ENCODE data around the gene ZFPL1.

ZFPL1 gene

GRCh38 chr11:65083834-65084597 is at the start of gene ZFPL1, which contains the start of gene CDCA5:
Gene ZFPL1 (plus strand): TSS chr11:65084222. CDS start chr11:65084699, 477 bp downstream.
Gene CDCA5 (minus strand): TSS chr11:65084040. CDS start chr11:65083978, 62 bp downstream.
- TF ChIP-seq CTCF (IDR thresholded peaks at IDR 0.05) = no peak

- no peak for TF ChIP-seq CTCF (IDR thresholded peaks at IDR 0.05)
Measured at GRCh38 chr11:65034423-65034822, 49.6 kb upstream of the ZFPL1 start.

GRCh38 chr11:65035579-65035978 is 48.4 kb upstream of the ZFPL1 start:
- TF ChIP-seq CTCF (IDR thresholded peaks at IDR 0.05) = no peak

- no peak; the same call in 1 of the 2 replicates for TF ChIP-seq CTCF (IDR thresholded peaks at IDR 0.05)
Measured at GRCh38 chr11:65036931-65037330, 47.1 kb upstream of the ZFPL1 start.

GRCh38 chr11:65040520-65040846 is 43.5 kb upstream of the ZFPL1 start:
- no peak for TF ChIP-seq CTCF (IDR thresholded peaks at IDR 0.05)

GRCh38 chr11:65040847-65041622 is 43.0 kb upstream of the ZFPL1 start, which contains the start of gene SAC3D1:
Gene SAC3D1 (plus strand): TSS chr11:65041210. CDS start chr11:65041293, 83 bp downstream.
- no peak for TF ChIP-seq CTCF (IDR thresholded peaks at IDR 0.05)

- no peak for TF ChIP-seq CTCF (IDR thresholded peaks at IDR 0.05)
Measured at GRCh38 chr11:65042891-65043290, 41.1 kb upstream of the ZFPL1 start.

All from LNCAP (cell line).